Stimulated activated CD8-positive, alpha-beta memory T cell treated with anti-CD3 and anti-CD28 coated beads, Interleukin-12 subunit alpha, Interleukin-12 subunit beta, amount 100 ng/mL, for 4 hours (primary cell): ENCODE measurements around the gene DNLZ.
"Not testable (repeated sequence)": the region's sequence is repeated elsewhere in the genome, so short reads cannot be mapped to it uniquely, and the experiment has no call there.

Source experiments
- DNase-seq: peaks from one replicate; pipeline ENCODE4 v3.0.0-alpha.2; 2020; ENCODE audit warnings: low read depth

DNLZ gene

GRCh38 chr9:136331030-136331429, 32.5 kb downstream of the DNLZ start:
- no peak for DNase-seq

GRCh38 chr9:136330406-136330990, 33.0 kb downstream of the DNLZ start:
- DNase-seq = no peak

- DNase-seq = no peak
Measured at GRCh38 chr9:136329636-136330405, 33.7 kb downstream of the DNLZ start.

- no peak for DNase-seq
Measured at GRCh38 chr9:136329211-136329627, 34.3 kb downstream of the DNLZ start.

- no peak for DNase-seq
Measured at GRCh38 chr9:136328622-136329041, 34.9 kb downstream of the DNLZ start.

- DNase-seq = no peak
Measured at GRCh38 chr9:136328011-136328621, 35.4 kb downstream of the DNLZ start.

GRCh38 chr9:136327304-136327974, 36.1 kb downstream of the DNLZ start, which contains the start of gene GPSM1:
TSS of gene GPSM1 (plus strand) at chr9:136327539. CDS start at chr9:136327696, 157 bp downstream.
- DNase-seq = peak; percentile 31

- no peak for DNase-seq
Measured at GRCh38 chr9:136326761-136327303, 36.7 kb downstream of the DNLZ start.

GRCh38 chr9:136326061-136326760, 37.3 kb downstream of the DNLZ start:
- no peak for DNase-seq

GRCh38 chr9:136325358-136325757, 38.2 kb downstream of the DNLZ start:
- no peak for DNase-seq

GRCh38 chr9:136324501-136325300, 38.8 kb downstream of the DNLZ start:
- DNase-seq = no peak

- no peak for DNase-seq
Measured at GRCh38 chr9:136323371-136323789, 40.2 kb downstream of the DNLZ start.

- no peak for DNase-seq
Measured at GRCh38 chr9:136322756-136323330, 40.7 kb downstream of the DNLZ start.

- DNase-seq = no peak
Measured at GRCh38 chr9:136321561-136321960, 42.0 kb downstream of the DNLZ start.

GRCh38 chr9:136320972-136321371, 42.6 kb downstream of the DNLZ start:
- not testable (repeated sequence) for DNase-seq

GRCh38 chr9:136319955-136320354, 43.6 kb downstream of the DNLZ start:
- DNase-seq = not testable (repeated sequence)

- DNase-seq = not testable (repeated sequence)
Measured at GRCh38 chr9:136319244-136319643, 44.3 kb downstream of the DNLZ start.

- no peak for DNase-seq
Measured at GRCh38 chr9:136318776-136319241, 44.7 kb downstream of the DNLZ start.

- no peak for DNase-seq
Measured at GRCh38 chr9:136318111-136318775, 45.3 kb downstream of the DNLZ start.

- no peak for DNase-seq
Measured at GRCh38 chr9:136317695-136318094, 45.8 kb downstream of the DNLZ start.
